BE2C (cell line): Measurements from ENCODE around the gene DUSP16.
"Not testable (repeated sequence)": the region's sequence is repeated elsewhere in the genome, so short reads cannot be mapped to it uniquely, and the experiment has no call there.

ENCODE experiments used
- DNase-seq: peaks from one replicate; pipeline ENCODE4 v3.0.0-alpha.2; 2020
- H3K27me3 ChIP-seq: fragments of 250-450 bp; sonication (Bioruptor Pico); 2 replicates; pipeline ENCODE4 v1.5.1; 2020; ENCODE audit warnings: mild to moderate bottlenecking
- H3K36me3 ChIP-seq: fragments of 250-450 bp; sonication (Bioruptor Pico); 2 replicates; pipeline ENCODE4 v1.5.1; 2020; ENCODE audit warnings: mild to moderate bottlenecking
- H3K4me1 ChIP-seq: fragments of 250-450 bp; sonication (Bioruptor Pico); 2 replicates; pipeline ENCODE4 v1.5.1; 2020
- H3K4me3 ChIP-seq: 2 replicates; pipeline ENCODE4 v1.5.1; 2011; ENCODE audit warnings: low read depth, low read length
- H3K9me3 ChIP-seq: fragments of 250-450 bp; sonication (Bioruptor Pico); 2 replicates; pipeline ENCODE4 v1.5.1; 2020
- CTCF ChIP-seq: IDR thresholded peaks from 2 replicates; pipeline ENCODE4 v1.5.1; 2012; ENCODE audit warnings: mild to moderate bottlenecking, low read depth, low read length

Gene DUSP16

DNA sequence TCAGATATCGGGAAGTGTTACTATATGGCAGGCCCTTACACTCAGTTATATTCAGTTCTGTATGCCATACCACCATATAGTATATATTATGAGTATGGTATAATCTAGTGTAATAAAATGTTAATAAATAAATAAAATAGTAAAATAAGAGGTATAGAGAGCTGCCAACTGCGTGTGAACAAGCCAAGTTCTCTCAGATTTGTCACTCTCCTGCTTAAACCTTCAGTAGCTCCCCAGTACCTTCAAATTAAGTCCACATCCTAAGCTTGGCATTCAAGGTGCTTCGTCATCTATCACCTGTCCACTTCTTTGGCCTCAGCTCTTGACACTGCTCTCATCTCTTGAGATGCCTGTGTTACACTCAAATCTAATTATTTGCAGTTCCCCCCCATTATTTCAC, 36.2 kb upstream of the DUSP16 start:
- Histone ChIP-seq H3K4me3 (no peak overlapping the region), H3K36me3 (no peaks in the 10 kb centered on the region), H3K4me1 (no peaks in the 10 kb centered on the region), H3K9me3 (no peaks in the 10 kb centered on the region), H3K27me3 (no peaks in the 10 kb centered on the region)
- no peak for DNase-seq
- no peak for TF ChIP-seq CTCF

- not testable (repeated sequence) for H3K4me1 ChIP-seq, H3K9me3 ChIP-seq, H3K36me3 ChIP-seq, H3K27me3 ChIP-seq, DNase-seq, H3K4me3 ChIP-seq
Observed at GRCh38 chr12:12596598-12596997, 33.9 kb upstream of the DUSP16 start.

DNA sequence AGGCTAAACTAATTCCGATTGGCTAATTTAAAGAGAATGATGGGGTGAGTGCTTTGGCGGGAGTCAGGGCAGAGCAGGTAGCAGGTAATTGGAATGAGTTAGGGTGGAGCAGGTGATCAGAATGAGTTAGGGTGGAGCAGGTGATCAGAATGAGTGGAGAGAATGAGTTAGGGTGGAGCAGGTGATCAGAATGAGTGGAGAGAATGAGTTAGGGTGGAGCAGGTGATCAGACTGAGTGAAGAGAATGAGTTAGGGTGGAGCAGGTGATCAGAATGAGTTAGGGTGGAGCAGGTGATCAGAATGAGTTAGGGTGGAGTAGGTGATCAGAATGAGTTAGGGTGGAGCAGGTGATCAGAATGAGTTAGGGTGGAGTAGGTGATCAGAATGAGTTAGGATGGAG, 33.3 kb upstream of the DUSP16 start:
- not testable (repeated sequence) for H3K4me1 ChIP-seq, H3K4me3 ChIP-seq, H3K9me3 ChIP-seq, H3K36me3 ChIP-seq, DNase-seq, H3K27me3 ChIP-seq

- no peaks in the 10 kb centered on the region for H3K4me1 ChIP-seq
- H3K9me3 ChIP-seq, result no peaks in the 10 kb centered on the region; the same call in 1 of the 2 replicates
- no peak overlapping the region for H3K4me3 ChIP-seq
- DNase-seq, result no peak
- no peaks in the 10 kb centered on the region for H3K36me3 ChIP-seq
- no peaks in the 10 kb centered on the region for H3K27me3 ChIP-seq
- TF ChIP-seq CTCF, result no peak
Observed at GRCh38 chr12:12592930-12593329, 30.3 kb upstream of the DUSP16 start.

DNA sequence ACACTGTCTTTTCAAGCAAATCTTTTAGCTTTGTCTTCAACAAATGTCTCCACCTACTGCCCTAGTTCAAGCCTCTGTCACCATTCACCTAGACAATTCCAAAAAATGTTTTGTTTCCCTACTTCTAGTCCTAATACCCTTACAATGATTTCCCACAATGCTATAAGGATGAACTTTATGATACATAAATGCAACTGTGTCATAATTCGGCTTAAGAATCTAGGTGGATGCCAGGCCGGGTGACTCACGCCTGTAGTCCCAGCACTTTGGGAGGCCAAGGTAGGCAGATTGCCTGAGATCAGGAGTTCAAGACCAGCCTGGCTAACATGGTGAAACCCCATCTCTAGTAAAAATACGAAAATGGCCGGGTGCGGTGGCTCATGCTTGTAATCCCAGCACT, 28.3 kb upstream of the DUSP16 start:
- no peaks in the 10 kb centered on the region for H3K4me1 ChIP-seq
- no peaks in the 10 kb centered on the region for H3K27me3 ChIP-seq
- no peak for DNase-seq
- no peak overlapping the region for H3K4me3 ChIP-seq
- H3K9me3 ChIP-seq, result no peaks in the 10 kb centered on the region; the same call in 1 of the 2 replicates
- H3K36me3 ChIP-seq, result no peaks in the 10 kb centered on the region
- no peak for TF ChIP-seq CTCF

DNA sequence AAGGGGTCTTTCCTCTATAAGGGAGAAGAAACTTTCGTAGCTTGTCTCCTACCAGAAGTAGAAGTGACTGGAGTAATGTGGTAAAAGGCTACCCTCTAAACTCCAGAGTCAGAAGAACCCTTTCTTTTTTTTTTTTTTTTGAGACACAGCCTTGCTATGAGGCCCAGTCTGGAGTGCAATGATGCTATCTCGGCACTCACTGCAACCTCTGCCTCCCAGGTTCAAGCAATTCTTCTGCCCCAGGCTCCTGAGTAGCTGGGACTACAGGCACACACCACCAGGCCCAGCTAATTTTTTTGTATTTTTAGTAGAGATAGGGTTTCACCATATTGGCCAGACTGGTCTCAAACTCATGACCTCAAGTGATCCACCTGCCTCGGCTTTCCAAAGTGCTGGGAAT, 25.8 kb upstream of the DUSP16 start:
- H3K4me3 ChIP-seq, H3K4me1 ChIP-seq, H3K36me3 ChIP-seq, H3K27me3 ChIP-seq, DNase-seq, H3K9me3 ChIP-seq: not testable (repeated sequence)

- Histone ChIP-seq H3K27me3 (no peaks in the 10 kb centered on the region), H3K36me3 (no peaks in the 10 kb centered on the region), H3K9me3 (no peaks in the 10 kb centered on the region; the same call in 1 of the 2 replicates), H3K4me3 (no peak overlapping the region), H3K4me1 (no peaks in the 10 kb centered on the region)
- no peak for TF ChIP-seq CTCF
- no peak for DNase-seq
Observed at GRCh38 chr12:12587878-12588277, 25.2 kb upstream of the DUSP16 start.
